GM12874 (cell line): Measurements from ENCODE around the gene IL32.

Source experiments
- CTCF ChIP-seq: IDR thresholded peaks from 2 replicates; pipeline ENCODE4 v1.5.1; 2011; ENCODE audit warnings: low read depth, mild to moderate bottlenecking, control low read depth, low read length, moderate library complexity; ENCODE audit not compliant: insufficient read depth

Gene IL32

GRCh38 chr16:3099732-3100499 lies 34.5 kb downstream of the IL32 start:
- no peak for TF ChIP-seq CTCF

- TF ChIP-seq CTCF: peak; percentile 76
Observed at GRCh38 chr16:3101018-3101840, 35.8 kb downstream of the IL32 start.

GRCh38 chr16:3101841-3102470 lies 36.5 kb downstream of the IL32 start:
- no peak for TF ChIP-seq CTCF

GRCh38 chr16:3106205-3106928 lies 40.9 kb downstream of the IL32 start:
- no peak for TF ChIP-seq CTCF

- no peak for TF ChIP-seq CTCF
Observed at GRCh38 chr16:3112058-3112880, 46.8 kb downstream of the IL32 start, which contains the start of gene ZNF205. TSS of gene ZNF205 (plus strand) at chr16:3112586. CDS start at chr16:3113431, 845 bp downstream.

GRCh38 chr16:3112881-3113574 lies 47.6 kb downstream of the IL32 start:
- no peak for TF ChIP-seq CTCF
